Tibial artery (tissue), 4 donors: ENCODE results near the gene ANGEL1.
A peak's percentile ranks its signal among the peaks of the same experiment; 100 is the strongest.

Source experiments
- DNase-seq, 2 donors: peaks; one replicate each; pipeline ENCODE4 v3.0.0-alpha.2; 2019
- H3K27ac ChIP-seq, 2 donors: fragments of 200-600 bp; sonication (generic) in 1 of 2; 1 replicate in 1 of 2; 2 replicates in 1 of 2; pipeline ENCODE4 v1.5.1; 2018 to 2019; ENCODE audit warnings: mild to moderate bottlenecking in 1 of 2
- H3K27me3 ChIP-seq, 2 donors: fragments of 200-600 bp; sonication (generic) in 1 of 2; one replicate each; pipeline versions ENCODE4 v1.5.1 to v1.6.0; 2016 to 2019
- H3K36me3 ChIP-seq, 3 donors: fragments of 200-600 bp; sonication (generic) in 2 of 3; one replicate each; pipeline ENCODE4 v1.5.1; 2016 to 2019; ENCODE audit warnings: mild to moderate bottlenecking in 2 of 3
- H3K4me1 ChIP-seq, 4 donors: fragments of 200-600 bp; sonication (generic) in 2 of 4; 1 replicate in 3 of 4; 2 replicates in 1 of 4; pipeline ENCODE4 v1.5.1; 2016 to 2019
- H3K4me3 ChIP-seq, 2 donors: fragments of 200-600 bp; sonication (generic) in 1 of 2; 1 replicate in 1 of 2; 2 replicates in 1 of 2; pipeline ENCODE4 v1.5.1; 2018 to 2019; ENCODE audit warnings: mild to moderate bottlenecking in 2 of 2
- H3K9me3 ChIP-seq, 3 donors: fragments of 200-600 bp; sonication (generic) in 1 of 3; one replicate each; pipeline ENCODE4 v1.5.1; 2016 to 2019
- CTCF ChIP-seq, 2 experiments: fragments of 200-600 bp in 1 of 2; fragments of 450-650 bp in 1 of 2; IDR thresholded peaks; one replicate each; pipeline ENCODE4 v1.5.1; 2017 to 2019; ENCODE audit warnings: antibody characterized with exemption in 2 of 2, mild to moderate bottlenecking in 1 of 2, moderate library complexity in 1 of 2
- intact Hi-C: fragments of 100-400 bp; cut with DNase I; formaldehyde crosslinking; loops from one replicate; pipeline ENCODE4 v1.15.0; 2023; ENCODE audit warnings: low total_unique reads

ANGEL1 gene

DNA sequence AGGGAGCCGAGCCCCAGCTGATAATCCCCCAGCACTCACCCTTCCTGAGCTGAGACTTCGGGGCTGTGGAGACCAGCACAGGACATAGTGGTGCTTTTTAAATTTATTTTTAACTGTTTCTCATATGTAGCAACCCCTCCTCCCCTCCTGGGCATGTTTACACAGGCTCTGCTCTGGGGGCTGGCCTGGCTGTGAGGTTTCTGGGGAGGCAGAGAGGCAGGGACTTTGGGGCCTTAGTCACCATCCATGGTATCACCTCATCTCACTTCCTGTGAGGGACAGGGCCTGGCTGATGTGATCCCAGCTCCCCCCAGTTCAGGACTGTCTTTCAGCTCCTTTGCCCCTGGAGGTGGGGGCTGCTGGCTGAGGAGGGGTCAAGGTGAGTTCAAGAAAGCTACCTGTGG, 31.0 kb downstream of the ANGEL1 start:
- Histone ChIP-seq H3K4me3 (no peak overlapping the region), H3K27ac (peak overlapping the region; percentile 52 to 72), H3K9me3 (no peaks in the 10 kb centered on the region), H3K36me3 (peaks cover 0 to 52% (median 28%) of the 10 kb centered on the region in 3 donors), H3K27me3 (no peaks in the 10 kb centered on the region), H3K4me1 (peaks cover 0 to 57% (median 36%) of the 10 kb centered on the region in 4 donors)
- no peak for TF ChIP-seq CTCF (IDR thresholded peaks at IDR 0.05)
- DNase-seq = no peak
- intact Hi-C loops = no loop called here

GRCh38 chr14:76780875-76781647, 31.6 kb downstream of the ANGEL1 start:
- no peak for TF ChIP-seq CTCF (IDR thresholded peaks at IDR 0.05)
- DNase-seq = peak in 1 of 2 donors; percentile 70
- Histone ChIP-seq H3K4me1 (peaks cover 0 to 57% (median 36%) of the 10 kb centered on the region in 4 donors), H3K27me3 (no peaks in the 10 kb centered on the region), H3K27ac (peak overlapping the region; percentile 52 to 72), H3K9me3 (no peaks in the 10 kb centered on the region), H3K36me3 (peaks cover 2 to 53% (median 34%) of the 10 kb centered on the region in 3 donors), H3K4me3 (no peak overlapping the region)
- intact Hi-C loops = no loop called here

GRCh38 chr14:76780360-76780759, 32.3 kb downstream of the ANGEL1 start:
- DNase-seq = no peak
- peaks cover 0 to 51% (median 33%) of the 10 kb centered on the region in 4 donors for H3K4me1 ChIP-seq
- no peak for TF ChIP-seq CTCF (IDR thresholded peaks at IDR 0.05)
- H3K27ac ChIP-seq = peak overlapping the region; percentile 52 to 72
- H3K4me3 ChIP-seq = no peak overlapping the region
- H3K9me3 ChIP-seq = no peaks in the 10 kb centered on the region
- peaks cover 9 to 60% (median 38%) of the 10 kb centered on the region in 3 donors for H3K36me3 ChIP-seq
- intact Hi-C loops = no loop called here
- H3K27me3 ChIP-seq = no peaks in the 10 kb centered on the region

DNA sequence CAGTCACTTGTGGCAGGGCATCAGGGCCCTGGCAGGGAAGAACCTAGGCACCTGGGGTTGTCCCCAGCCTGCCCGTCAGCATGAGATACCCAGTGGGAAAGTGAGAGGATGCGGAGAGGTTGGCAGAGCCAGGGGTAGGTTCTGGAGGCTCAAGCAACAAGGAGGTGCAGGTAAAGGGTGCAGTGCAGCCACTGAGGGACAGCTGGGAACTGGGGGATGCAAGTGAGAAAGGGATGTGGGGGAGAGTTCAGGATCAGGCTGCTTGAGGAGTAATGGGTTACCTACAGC, 32.7 kb downstream of the ANGEL1 start:
- peaks cover 10 to 61% (median 38%) of the 10 kb centered on the region in 3 donors for H3K36me3 ChIP-seq
- intact Hi-C loops = no loop called here
- H3K27me3 ChIP-seq = no peaks in the 10 kb centered on the region
- peak overlapping the region; percentile 52 to 72 for H3K27ac ChIP-seq
- no peaks in the 10 kb centered on the region for H3K9me3 ChIP-seq
- no peak overlapping the region for H3K4me3 ChIP-seq
- DNase-seq = no peak
- peaks cover 0 to 48% (median 32%) of the 10 kb centered on the region in 4 donors for H3K4me1 ChIP-seq
- TF ChIP-seq CTCF (IDR thresholded peaks at IDR 0.05) = no peak

- no peaks in the 10 kb centered on the region for H3K9me3 ChIP-seq
- H3K27ac ChIP-seq = peak overlapping the region; percentile 52 to 72
- H3K4me3 ChIP-seq = no peak overlapping the region
- H3K36me3 ChIP-seq = peaks cover 10 to 61% (median 38%) of the 10 kb centered on the region in 3 donors
- TF ChIP-seq CTCF (IDR thresholded peaks at IDR 0.05) = no peak
- peaks cover 0 to 50% (median 30%) of the 10 kb centered on the region in 4 donors for H3K4me1 ChIP-seq
- intact Hi-C loops = no loop called here
- no peak for DNase-seq
- no peaks in the 10 kb centered on the region for H3K27me3 ChIP-seq
Measured at GRCh38 chr14:76779221-76780057, 33.2 kb downstream of the ANGEL1 start.
